Measurements from ENCODE around the gene PPCDC.

Gene PPCDC

GRCh38 chr15:75043509-75044257, 20.3 kb downstream of the PPCDC start:
- DNase-seq (ENCODE audit: low read depth, low spot score) = peak; percentile 100

GRCh38 chr15:75044258-75044878, 21.0 kb downstream of the PPCDC start:
- no peak for DNase-seq (ENCODE audit: low read depth, low spot score)

- DNase-seq (ENCODE audit: low read depth, low spot score) = no peak
Measured at GRCh38 chr15:75045332-75046015, 22.1 kb downstream of the PPCDC start.

- no peak for DNase-seq (ENCODE audit: low read depth, low spot score)
Measured at GRCh38 chr15:75048394-75048793, 25.0 kb downstream of the PPCDC start.

- no peak for DNase-seq (ENCODE audit: low read depth, low spot score)
Measured at GRCh38 chr15:75049392-75049791, 26.0 kb downstream of the PPCDC start.

- no peak for DNase-seq (ENCODE audit: low read depth, low spot score)
Measured at GRCh38 chr15:75050283-75050682, 26.9 kb downstream of the PPCDC start.

GRCh38 chr15:75051191-75051608, 27.8 kb downstream of the PPCDC start:
- DNase-seq (ENCODE audit: low read depth, low spot score) = no peak

- no peak for DNase-seq (ENCODE audit: low read depth, low spot score)
Measured at GRCh38 chr15:75051711-75052110, 28.3 kb downstream of the PPCDC start.

- no peak for DNase-seq (ENCODE audit: low read depth, low spot score)
Measured at GRCh38 chr15:75052972-75053747, 29.8 kb downstream of the PPCDC start.

GRCh38 chr15:75053748-75054125, 30.3 kb downstream of the PPCDC start:
- no peak for DNase-seq (ENCODE audit: low read depth, low spot score)

GRCh38 chr15:75054172-75054897, 30.9 kb downstream of the PPCDC start:
- DNase-seq (ENCODE audit: low read depth, low spot score) = no peak

GRCh38 chr15:75056036-75056435, 32.6 kb downstream of the PPCDC start:
- no peak for DNase-seq (ENCODE audit: low read depth, low spot score)

GRCh38 chr15:75058127-75058905, 34.9 kb downstream of the PPCDC start:
- no peak for DNase-seq (ENCODE audit: low read depth, low spot score)

- DNase-seq (ENCODE audit: low read depth, low spot score) = no peak
Measured at GRCh38 chr15:75059607-75060006, 36.2 kb downstream of the PPCDC start.

- DNase-seq (ENCODE audit: low read depth, low spot score) = no peak
Measured at GRCh38 chr15:75061272-75061671, 37.9 kb downstream of the PPCDC start.

- DNase-seq (ENCODE audit: low read depth, low spot score) = no peak
Measured at GRCh38 chr15:75062706-75063105, 39.3 kb downstream of the PPCDC start.

GRCh38 chr15:75063338-75063737, 39.9 kb downstream of the PPCDC start:
- peak; percentile 37 for DNase-seq (ENCODE audit: low read depth, low spot score)

GRCh38 chr15:75063889-75064288, 40.5 kb downstream of the PPCDC start:
- no peak for DNase-seq (ENCODE audit: low read depth, low spot score)

- DNase-seq (ENCODE audit: low read depth, low spot score) = no peak
Measured at GRCh38 chr15:75064846-75065245, 41.5 kb downstream of the PPCDC start.

GRCh38 chr15:75065467-75065850, 42.1 kb downstream of the PPCDC start:
- DNase-seq (ENCODE audit: low read depth, low spot score) = no peak

Data from smooth muscle cell of the brain vasculature (primary cell).